WI38 (cell line): ENCODE data around the gene KCNK5.

ENCODE experiments used
- H3K4me3 ChIP-seq: 2 replicates; pipeline ENCODE4 v1.5.1; 2011; ENCODE audit warnings: low read depth, mild to moderate bottlenecking, control low read depth, low read length
- CTCF ChIP-seq: IDR thresholded peaks from 2 replicates; pipeline ENCODE4 v1.5.1; 2012; ENCODE audit warnings: low read depth, mild to moderate bottlenecking, control low read depth, low read length

KCNK5 gene

GRCh38 chr6:39228111-39228971, 934 bp downstream of the KCNK5 start:
- no peak for TF ChIP-seq CTCF
- H3K4me3 ChIP-seq, result no peak overlapping the region

- TF ChIP-seq CTCF, result no peak
- H3K4me3 ChIP-seq, result no peak overlapping the region
Observed at GRCh38 chr6:39227476-39227875, 1.8 kb downstream of the KCNK5 start.

GRCh38 chr6:39226639-39227329, 2.5 kb downstream of the KCNK5 start:
- no peak overlapping the region for H3K4me3 ChIP-seq
- TF ChIP-seq CTCF, result no peak

- no peak overlapping the region for H3K4me3 ChIP-seq
- no peak for TF ChIP-seq CTCF
Observed at GRCh38 chr6:39225946-39226437, 3.3 kb downstream of the KCNK5 start.

GRCh38 chr6:39225543-39225942, 3.7 kb downstream of the KCNK5 start:
- TF ChIP-seq CTCF, result no peak
- no peak overlapping the region for H3K4me3 ChIP-seq

- no peak overlapping the region for H3K4me3 ChIP-seq
- no peak for TF ChIP-seq CTCF
Observed at GRCh38 chr6:39224523-39225182, 4.6 kb downstream of the KCNK5 start.
